HG03565 (cell line): Measurements from ENCODE around the gene ATRNL1.

Source experiments
- ATAC-seq: cut with Tn5 transposase; IDR thresholded peaks from one replicate; pipeline ENCODE4 v1.9.1; 2021; ENCODE audit warnings: mild to moderate bottlenecking, moderate library complexity; ENCODE audit not compliant: unreplicated experiment

The ATRNL1 gene

GRCh38 chr10:115968236-115968635 lies 875.1 kb downstream of the ATRNL1 start:
- no peak for ATAC-seq

GRCh38 chr10:115969591-115969990 lies 876.4 kb downstream of the ATRNL1 start:
- ATAC-seq = no peak

GRCh38 chr10:115971921-115972320 lies 878.8 kb downstream of the ATRNL1 start:
- no peak for ATAC-seq

- ATAC-seq = no peak
Observed at GRCh38 chr10:115972426-115972825, 879.3 kb downstream of the ATRNL1 start.

- no peak for ATAC-seq
Observed at GRCh38 chr10:115974351-115974750, 881.2 kb downstream of the ATRNL1 start.

- no peak for ATAC-seq
Observed at GRCh38 chr10:115974816-115975430, 881.8 kb downstream of the ATRNL1 start.

- ATAC-seq = no peak
Observed at GRCh38 chr10:115975506-115975905, 882.3 kb downstream of the ATRNL1 start.

- no peak for ATAC-seq
Observed at GRCh38 chr10:115976342-115976741, 883.2 kb downstream of the ATRNL1 start.

- ATAC-seq = no peak
Observed at GRCh38 chr10:115977855-115978254, 884.7 kb downstream of the ATRNL1 start.

- no peak for ATAC-seq
Observed at GRCh38 chr10:115979576-115979975, 886.4 kb downstream of the ATRNL1 start.

GRCh38 chr10:115980470-115980869 lies 887.3 kb downstream of the ATRNL1 start:
- no peak for ATAC-seq

- ATAC-seq = no peak
Observed at GRCh38 chr10:115981081-115981480, 887.9 kb downstream of the ATRNL1 start.

- ATAC-seq = no peak
Observed at GRCh38 chr10:115982076-115982475, 888.9 kb downstream of the ATRNL1 start.

- no peak for ATAC-seq
Observed at GRCh38 chr10:115982526-115982925, 889.4 kb downstream of the ATRNL1 start.

- ATAC-seq = no peak
Observed at GRCh38 chr10:115985786-115986185, 892.6 kb downstream of the ATRNL1 start.

GRCh38 chr10:115988380-115988779 lies 895.2 kb downstream of the ATRNL1 start:
- no peak for ATAC-seq

- no peak for ATAC-seq
Observed at GRCh38 chr10:115989621-115990020, 896.5 kb downstream of the ATRNL1 start.

- no peak for ATAC-seq
Observed at GRCh38 chr10:115992236-115992986, 899.2 kb downstream of the ATRNL1 start.

GRCh38 chr10:115996031-115996430 lies 902.9 kb downstream of the ATRNL1 start:
- no peak for ATAC-seq

- ATAC-seq = no peak
Observed at GRCh38 chr10:115998301-115998700, 905.1 kb downstream of the ATRNL1 start.
